MM.1S (cell line): ENCODE measurements around the gene GLMP.

Experiments used
- DNase-seq: peaks from one replicate; pipeline ENCODE4 v3.0.0-alpha.2; 2015
- H2AFZ ChIP-seq: fragments of 300-600 bp; sonication (generic); 2 replicates; pipeline ENCODE4 v1.6.0; 2016; ENCODE audit warnings: antibody characterized with exemption, low read length
- H3F3A ChIP-seq: fragments of 300-600 bp; sonication (generic); 2 replicates; pipeline ENCODE4 v1.6.1; 2016; ENCODE audit warnings: mild to moderate bottlenecking, antibody characterized with exemption, low read length, moderate library complexity, mixed read lengths; ENCODE audit not compliant: insufficient read depth
- H3K27ac ChIP-seq: fragments of 300-600 bp; sonication (generic); 2 replicates; pipeline ENCODE4 v1.5.1; 2016; ENCODE audit warnings: mild to moderate bottlenecking, low read length
- H3K27me3 ChIP-seq: fragments of 300-600 bp; sonication (generic); replicated peaks from 2 replicates; pipeline ENCODE4 v1.6.0; 2016; ENCODE audit warnings: low read length; ENCODE audit not compliant: insufficient read depth
- H3K36me3 ChIP-seq: fragments of 300-600 bp; sonication (generic); replicated peaks from 2 replicates; pipeline ENCODE4 v1.6.1; 2016; ENCODE audit warnings: mild to moderate bottlenecking, low read length, mixed read lengths; ENCODE audit not compliant: insufficient read depth
- H3K4me1 ChIP-seq: fragments of 300-600 bp; sonication (generic); 2 replicates; pipeline ENCODE4 v1.6.1; 2016; ENCODE audit warnings: low read length, mixed read lengths
- H3K4me2 ChIP-seq: fragments of 300-600 bp; sonication (generic); 2 replicates; pipeline ENCODE4 v1.6.0; 2016; ENCODE audit warnings: low read depth, low read length
- H3K4me3 ChIP-seq: fragments of 300-600 bp; sonication (generic); 2 replicates; pipeline ENCODE4 v1.5.1; 2016; ENCODE audit warnings: low read length, mixed read lengths
- H3K79me2 ChIP-seq: fragments of 300-600 bp; sonication (generic); 2 replicates; pipeline ENCODE4 v1.6.1; 2016; ENCODE audit warnings: mixed run types, low read length, mixed read lengths
- H3K9ac ChIP-seq: fragments of 300-600 bp; sonication (generic); 2 replicates; pipeline ENCODE4 v1.6.1; 2016; ENCODE audit warnings: low read length, mixed read lengths
- H3K9me2 ChIP-seq: fragments of 300-600 bp; sonication (generic); replicated peaks from 2 replicates; pipeline ENCODE4 v1.6.1; 2016; ENCODE audit warnings: mild to moderate bottlenecking, low read length, mixed read lengths; ENCODE audit not compliant: insufficient read depth
- H3K9me3 ChIP-seq: fragments of 300-600 bp; sonication (generic); replicated peaks from 2 replicates; pipeline ENCODE4 v1.6.1; 2016; ENCODE audit warnings: mild to moderate bottlenecking, low read length, mixed read lengths; ENCODE audit not compliant: insufficient read depth
- H4K20me1 ChIP-seq: fragments of 300-600 bp; sonication (generic); 2 replicates; pipeline ENCODE4 v1.6.1; 2016; ENCODE audit warnings: mild to moderate bottlenecking, low read length, moderate library complexity, mixed read lengths; ENCODE audit not compliant: insufficient read depth
- CTCF ChIP-seq: fragments of 300-600 bp; sonication (generic); IDR thresholded peaks from 2 replicates; pipeline ENCODE4 v1.5.1; 2016; ENCODE audit warnings: antibody characterized with exemption, low read length, mixed read lengths
- EZH2 ChIP-seq: fragments of 300-600 bp; sonication (generic); optimal IDR thresholded peaks from 2 replicates; pipeline ENCODE3; 2017; ENCODE audit warnings: low read depth, mild to moderate bottlenecking, antibody characterized with exemption, low read length, mixed read lengths
- EZH2phosphoT487 ChIP-seq: fragments of 300-600 bp; sonication (generic); IDR thresholded peaks from 2 replicates; pipeline ENCODE4 v1.6.1; 2018; ENCODE audit warnings: antibody characterized with exemption, low read length

Gene GLMP

GRCh38 chr1:156289857-156290256, 5.6 kb downstream of the GLMP start:
- Histone ChIP-seq H3F3A (no peaks in the 10 kb centered on the region), H3K79me2 (peaks cover 9% of the 10 kb centered on the region), H4K20me1 (no peaks in the 10 kb centered on the region), H2AFZ (no peak overlapping the region), H3K9me3 (no peaks in the 10 kb centered on the region), H3K4me2 (no peak overlapping the region), H3K27me3 (no peaks in the 10 kb centered on the region), H3K27ac (no peak overlapping the region), H3K4me1 (peaks cover 3% of the 10 kb centered on the region; the same call in 1 of the 2 replicates), H3K9me2 (no peaks in the 10 kb centered on the region), H3K9ac (no peak overlapping the region), H3K4me3 (no peak overlapping the region), H3K36me3 (no peaks in the 10 kb centered on the region)
- no peak for DNase-seq
- TF ChIP-seq CTCF (no peak), EZH2phosphoT487 (no peak), EZH2 (no peak)

DNA sequence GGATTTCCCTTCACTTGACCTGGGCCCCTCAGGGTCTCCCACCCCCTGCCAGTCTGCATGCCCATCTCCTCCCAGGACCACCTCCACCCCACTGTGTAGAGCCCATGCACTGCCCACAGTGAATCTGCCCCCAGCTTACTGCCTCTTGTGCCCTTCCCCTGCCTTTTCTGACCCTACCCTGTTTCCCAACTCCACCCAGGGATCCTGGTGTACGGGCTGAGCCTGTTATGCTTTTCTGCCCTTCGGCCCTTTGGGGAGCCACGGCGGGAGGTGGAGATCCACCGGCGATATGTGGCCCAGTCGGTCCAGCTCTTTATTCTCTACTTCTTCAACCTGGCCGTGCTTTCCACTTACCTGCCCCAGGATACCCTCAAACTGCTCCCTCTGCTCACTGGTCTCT, 9.4 kb downstream of the GLMP start:
- no peak overlapping the region for H3K9ac ChIP-seq
- no peak overlapping the region for H3K4me3 ChIP-seq
- H3K4me2 ChIP-seq, result no peak overlapping the region
- peaks cover 7% of the 10 kb centered on the region for H3F3A ChIP-seq
- no peak for DNase-seq
- H3K27me3 ChIP-seq, result no peaks in the 10 kb centered on the region
- TF ChIP-seq EZH2 (no peak), CTCF (no peak), EZH2phosphoT487 (no peak)
- no peak overlapping the region for H2AFZ ChIP-seq
- H3K9me2 ChIP-seq, result no peaks in the 10 kb centered on the region
- H4K20me1 ChIP-seq, result no peaks in the 10 kb centered on the region
- H3K4me1 ChIP-seq, result peaks cover 11% of the 10 kb centered on the region; the same call in 1 of the 2 replicates
- no peaks in the 10 kb centered on the region for H3K36me3 ChIP-seq
- H3K9me3 ChIP-seq, result no peaks in the 10 kb centered on the region
- H3K27ac ChIP-seq, result no peak overlapping the region
- H3K79me2 ChIP-seq, result peaks cover 42% of the 10 kb centered on the region

DNA sequence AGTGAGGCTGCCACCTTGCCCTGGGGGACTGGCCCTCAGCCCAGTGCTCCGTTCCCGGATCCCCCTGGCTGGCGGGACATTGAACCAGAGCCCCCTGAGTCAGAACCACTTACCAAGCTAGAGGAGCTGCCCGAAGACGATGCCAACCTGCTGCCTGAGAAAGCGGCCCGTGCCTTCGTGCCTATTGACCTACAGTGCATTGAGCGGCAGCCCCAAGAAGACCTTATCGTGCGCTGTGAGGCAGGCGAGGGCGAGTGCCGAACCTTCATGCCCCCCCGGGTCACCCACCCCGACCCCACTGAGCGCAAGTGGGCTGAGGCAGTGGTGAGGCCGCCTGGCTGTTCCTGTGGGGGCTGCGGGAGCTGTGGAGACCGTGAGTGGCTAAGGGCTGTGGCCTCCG, 10.0 kb downstream of the GLMP start:
- no peak overlapping the region for H3K4me3 ChIP-seq
- no peak overlapping the region for H3K4me2 ChIP-seq
- H3K36me3 ChIP-seq, result no peaks in the 10 kb centered on the region
- no peak for TF ChIP-seq CTCF
- TF ChIP-seq EZH2phosphoT487, result no peak
- TF ChIP-seq EZH2, result no peak
- peaks cover 7% of the 10 kb centered on the region for H3F3A ChIP-seq
- no peaks in the 10 kb centered on the region for H3K9me3 ChIP-seq
- H2AFZ ChIP-seq, result no peak overlapping the region
- peaks cover 17% of the 10 kb centered on the region; the same call in 1 of the 2 replicates for H3K4me1 ChIP-seq
- H3K9ac ChIP-seq, result no peak overlapping the region
- H3K27me3 ChIP-seq, result no peaks in the 10 kb centered on the region
- 0 out of 2 replicates have a peak, but pooled peaks cover under 1% of the 10 kb centered on the region for H4K20me1 ChIP-seq
- H3K79me2 ChIP-seq, result peaks cover 48% of the 10 kb centered on the region
- H3K9me2 ChIP-seq, result no peaks in the 10 kb centered on the region
- H3K27ac ChIP-seq, result no peak overlapping the region
- no peak for DNase-seq
